MG63 (cell line): ENCODE measurements around the gene ARHGEF2. TPM values are rescaled to one million over a fixed set of nuclear protein-coding genes. Genes with fewer than 3 reads are reported as not detected.
"Not testable (repeated sequence)": the region's sequence is repeated elsewhere in the genome, so short reads cannot be mapped to it uniquely, and the experiment has no call there.

Experiments used
- DNase-seq: peaks from one replicate; pipeline ENCODE4 v3.0.0-alpha.2; 2020
- H3K27me3 ChIP-seq: fragments of 250-450 bp; sonication (Bioruptor Pico); 2 replicates; pipeline ENCODE4 v1.5.1; 2020; ENCODE audit warnings: mild to moderate bottlenecking, moderate library complexity
- H3K36me3 ChIP-seq: fragments of 250-450 bp; sonication (Bioruptor Pico); 2 replicates; pipeline ENCODE4 v1.5.1; 2020; ENCODE audit warnings: mild to moderate bottlenecking, moderate library complexity
- H3K4me3 ChIP-seq: fragments of 250-450 bp; sonication (Bioruptor Pico); 2 replicates; pipeline ENCODE4 v1.5.1; 2020; ENCODE audit warnings: mild to moderate bottlenecking, moderate library complexity
- H3K9me3 ChIP-seq: fragments of 250-450 bp; sonication (Bioruptor Pico); 2 replicates; pipeline ENCODE4 v1.5.1; 2020; ENCODE audit warnings: mild to moderate bottlenecking, moderate library complexity
- total RNA-seq: library from RNA; depleted of rRNA; stranded (reverse); fragments of >200 nt; shearing (Covaris generic); gene quantifications from 2 replicates; pipeline ENCODE4 v1.2.3, GENCODE V29; 2014; ENCODE audit warnings: low replicate concordance

ARHGEF2 gene
- total RNA-seq, 1 experiment from 2014 or later: 70.6 TPM

DNA sequence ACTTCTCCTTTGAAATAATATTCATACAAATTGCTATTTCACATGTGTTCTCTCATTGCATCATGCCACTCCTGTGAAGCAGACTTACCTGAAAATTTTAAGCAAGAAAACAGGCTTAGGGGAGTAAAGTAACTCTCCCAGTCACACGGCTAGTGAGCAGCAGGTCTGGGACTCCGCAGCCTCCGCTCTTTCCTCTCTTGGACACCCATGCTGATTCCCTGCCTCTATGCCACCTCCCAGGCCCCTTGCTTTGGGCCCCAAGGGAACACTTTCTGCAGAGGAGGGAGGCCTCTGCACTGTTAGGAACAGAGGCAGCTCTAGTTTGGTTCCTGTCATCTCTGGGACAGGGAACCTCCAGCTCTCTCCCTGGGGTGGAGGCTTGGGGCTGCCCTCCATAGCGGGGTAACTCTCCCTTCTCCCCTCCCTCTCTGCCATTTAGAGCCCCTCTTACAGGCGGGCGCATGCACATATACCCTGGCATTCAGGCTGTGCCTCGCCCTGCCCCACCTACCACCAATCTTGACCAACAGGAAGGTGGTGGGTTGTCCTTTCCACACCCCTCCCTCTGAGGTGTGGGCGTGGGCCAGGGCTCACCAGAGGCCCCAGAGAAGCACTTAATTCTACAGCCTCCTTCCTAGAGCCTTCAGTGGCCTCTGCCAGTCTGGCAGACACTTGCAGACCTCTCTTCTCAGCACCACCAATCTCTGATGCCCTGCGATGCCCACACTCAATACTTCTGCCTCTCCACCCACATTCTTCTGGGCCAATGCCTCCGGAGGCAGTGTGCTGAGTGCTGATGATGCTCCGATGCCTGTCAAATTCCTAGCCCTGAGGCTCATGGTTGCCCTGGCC is 37.1 kb downstream of the ARHGEF2 start, which contains the start of gene RXFP4:
RXFP4 (plus strand) TSS at position 646 of the 852 bp plus-strand sequence; CDS start at position 718, 72 bp downstream.
- Histone ChIP-seq H3K4me3 (no peak within 1 kb of the TSS), H3K9me3 (no peaks in the 10 kb centered on the region), H3K36me3 (peaks cover 6% of the 10 kb centered on the region), H3K27me3 (no peaks in the 10 kb centered on the region)
- DNase-seq: peak; percentile 70

DNA sequence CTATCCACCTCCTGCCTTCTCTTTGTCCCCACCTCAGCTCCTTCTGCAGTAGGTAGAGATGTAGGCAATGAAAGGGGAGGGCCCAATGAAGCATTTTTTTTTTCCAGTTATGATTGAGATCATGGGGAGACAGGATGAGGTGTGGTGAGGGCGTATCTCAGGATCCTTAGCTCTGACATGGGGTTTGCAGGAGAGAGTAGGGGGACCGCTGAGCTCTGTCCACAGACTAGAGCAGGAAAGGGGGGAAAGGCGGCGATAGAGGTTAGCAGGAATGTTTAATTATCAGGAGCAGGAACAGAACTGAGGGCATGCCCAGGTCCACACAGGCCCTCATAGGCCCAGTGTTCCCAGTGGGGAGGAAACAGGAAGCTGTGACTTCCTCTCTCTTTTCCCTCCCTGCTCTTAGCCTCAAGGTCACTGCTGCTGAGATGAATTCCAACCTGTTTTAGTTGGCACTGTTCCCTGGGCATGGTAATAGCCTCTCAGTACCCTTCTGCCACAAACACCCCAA is 37.8 kb downstream of the ARHGEF2 start:
- Histone ChIP-seq H3K27me3 (no peaks in the 10 kb centered on the region), H3K4me3 (no peak overlapping the region), H3K9me3 (no peaks in the 10 kb centered on the region), H3K36me3 (no peaks in the 10 kb centered on the region)
- peak; percentile 59 for DNase-seq

DNA sequence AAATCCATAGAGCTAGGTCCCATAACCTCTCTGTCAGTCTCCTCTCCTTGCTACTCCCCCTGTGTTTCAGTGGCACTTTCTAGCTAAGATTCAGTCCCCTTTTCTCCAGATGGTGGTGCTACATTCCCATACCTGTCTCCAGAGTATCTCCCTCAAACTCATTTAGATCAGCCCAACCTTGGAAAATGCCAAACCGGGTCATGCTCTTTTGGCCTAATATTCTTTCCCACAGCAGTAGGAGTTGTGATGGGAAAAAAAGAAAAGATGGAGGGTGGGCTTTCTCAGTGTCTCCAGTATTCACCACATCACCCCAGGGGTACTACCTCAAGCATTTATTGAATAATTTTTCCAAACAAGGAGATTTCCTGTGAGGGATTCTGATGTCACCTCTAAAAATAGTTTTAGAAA is 40.1 kb downstream of the ARHGEF2 start:
- DNase-seq: no peak
- no peaks in the 10 kb centered on the region for H3K27me3 ChIP-seq
- H3K9me3 ChIP-seq: no peaks in the 10 kb centered on the region
- H3K36me3 ChIP-seq: peaks cover 9% of the 10 kb centered on the region
- no peak overlapping the region for H3K4me3 ChIP-seq

DNA sequence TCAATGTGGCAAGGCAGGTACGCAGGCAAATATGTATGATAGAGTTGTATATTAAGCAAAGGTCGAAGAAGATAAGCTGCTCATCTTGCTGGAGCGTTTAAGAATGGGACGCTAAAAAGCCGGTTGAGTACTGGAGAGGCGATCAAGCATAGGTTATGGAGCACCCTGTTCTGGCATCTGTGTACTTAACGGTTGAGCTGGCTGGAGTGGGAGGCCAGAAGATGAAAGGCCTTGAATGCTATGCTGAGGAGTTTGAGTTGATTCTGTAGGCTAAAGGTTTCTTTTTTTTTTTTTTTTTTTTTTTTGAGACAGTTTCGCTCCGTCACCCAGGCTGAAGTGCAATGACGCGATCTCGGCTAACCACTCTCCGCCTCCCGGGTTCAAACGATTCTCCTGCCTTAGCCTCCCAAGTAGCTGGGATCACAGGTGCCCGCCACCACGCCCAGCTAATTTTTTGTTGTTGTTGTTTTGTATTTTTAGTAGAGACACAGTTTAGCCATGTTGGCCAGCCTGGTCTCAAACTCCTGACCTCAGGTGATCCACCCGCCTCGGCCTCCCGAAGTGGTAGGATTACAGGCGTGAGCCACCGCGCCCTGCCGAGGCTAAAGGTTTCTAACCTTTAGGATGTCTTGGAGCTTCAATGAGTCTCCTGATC is 43.3 kb downstream of the ARHGEF2 start:
- DNase-seq: no peak
- Histone ChIP-seq H3K36me3 (peaks cover 39% of the 10 kb centered on the region), H3K4me3 (peak overlapping the region; percentile 91), H3K27me3 (no peaks in the 10 kb centered on the region), H3K9me3 (no peaks in the 10 kb centered on the region)

DNA sequence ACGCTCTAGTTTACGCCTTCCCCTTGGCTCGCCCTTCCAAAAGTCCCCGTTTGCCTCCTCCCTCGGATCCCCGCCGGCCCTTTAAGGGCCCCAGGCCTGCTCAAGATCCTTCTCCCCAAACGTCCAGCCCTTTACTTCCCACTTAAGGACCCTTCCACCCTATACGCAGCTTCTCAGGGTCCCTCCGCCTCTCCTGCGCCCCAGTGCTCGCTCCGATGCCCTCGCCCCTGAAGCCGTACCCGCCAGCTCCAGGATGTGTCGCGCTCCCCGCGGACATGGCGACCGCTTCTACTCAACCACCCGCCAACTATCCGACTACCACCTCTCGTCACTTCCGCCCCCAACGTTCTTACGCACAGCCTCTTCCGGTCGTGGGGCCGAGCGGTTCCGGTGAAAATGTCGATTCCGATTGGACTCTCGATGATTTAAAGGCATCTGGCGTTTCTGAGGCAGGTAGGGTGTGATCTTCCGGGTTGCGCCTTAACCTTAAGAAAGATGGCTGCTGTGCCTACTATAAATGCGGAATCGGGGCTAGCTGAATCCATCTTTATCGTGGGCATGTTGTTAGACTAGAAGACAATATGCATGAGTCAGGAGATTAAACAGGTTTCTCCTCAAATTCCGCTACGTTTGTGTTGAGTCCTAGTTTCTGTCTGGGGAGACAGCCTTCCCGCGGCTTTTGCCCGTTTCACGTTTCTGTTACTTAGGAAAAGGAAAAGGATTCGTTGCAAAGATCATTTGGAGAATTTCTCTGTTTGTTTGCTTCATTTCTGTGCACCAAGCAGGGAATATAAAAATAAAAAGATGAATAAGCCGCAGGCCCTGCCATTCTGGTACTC is 44.0 kb downstream of the ARHGEF2 start, which contains the start of gene KHDC4:
KHDC4 (minus strand) TSS at position 317 of the 839 bp plus-strand sequence; CDS start at position 277, 40 bp downstream.
- peak; percentile 97 for DNase-seq
- Histone ChIP-seq H3K4me3 (peak within 1 kb of the TSS; percentile 91), H3K9me3 (no peaks in the 10 kb centered on the region), H3K27me3 (no peaks in the 10 kb centered on the region), H3K36me3 (peaks cover 47% of the 10 kb centered on the region)

DNA sequence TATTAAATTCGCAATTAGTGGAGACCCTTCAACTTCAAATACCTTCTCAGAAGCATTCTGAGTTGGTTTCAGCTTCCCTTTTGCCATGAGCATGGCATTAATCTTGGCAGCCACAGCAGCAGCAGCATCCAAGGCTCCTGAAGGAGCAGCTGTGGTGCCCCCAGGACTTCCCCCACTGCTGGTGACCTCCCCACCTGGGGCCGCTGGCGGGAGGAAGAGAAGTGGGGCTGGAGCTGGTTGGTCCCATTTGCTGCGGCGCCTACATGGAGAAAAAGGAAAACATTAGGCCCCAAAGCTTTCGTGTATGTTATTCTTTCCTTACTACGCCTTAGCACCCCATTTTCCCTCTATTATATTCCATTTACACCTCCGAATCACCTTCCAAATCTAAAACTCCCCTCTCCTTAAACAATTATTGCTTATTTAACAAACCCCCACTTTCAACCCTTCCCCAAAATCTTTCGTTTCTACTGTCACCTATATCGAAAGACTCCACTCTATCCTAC is 44.7 kb downstream of the ARHGEF2 start:
- Histone ChIP-seq H3K27me3 (no peaks in the 10 kb centered on the region), H3K36me3 (peaks cover 53% of the 10 kb centered on the region), H3K9me3 (no peaks in the 10 kb centered on the region), H3K4me3 (peak overlapping the region; percentile 91)
- no peak for DNase-seq

DNA sequence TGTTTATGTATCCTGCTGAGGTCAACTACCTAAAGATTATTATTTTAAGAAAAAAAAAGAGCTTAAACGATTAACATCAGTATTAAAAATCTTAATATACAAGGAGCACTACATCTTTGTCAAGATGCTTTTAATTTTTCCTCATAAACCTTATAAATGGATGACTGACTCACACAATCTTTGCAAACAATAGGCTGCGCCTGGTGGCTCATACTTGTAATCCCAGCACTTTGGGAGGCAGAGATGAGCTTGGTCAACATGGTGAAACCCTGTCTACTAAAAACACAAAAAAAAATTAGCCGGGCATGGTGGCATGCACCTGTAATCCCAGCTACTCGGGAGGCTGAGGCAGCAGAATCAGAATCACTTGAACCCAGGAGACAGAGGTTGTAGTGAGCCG is 45.9 kb downstream of the ARHGEF2 start:
- Histone ChIP-seq H3K36me3 (peaks cover 64% of the 10 kb centered on the region), H3K9me3 (no peaks in the 10 kb centered on the region), H3K27me3 (no peaks in the 10 kb centered on the region), H3K4me3 (peak overlapping the region; percentile 91)
- DNase-seq: no peak

DNA sequence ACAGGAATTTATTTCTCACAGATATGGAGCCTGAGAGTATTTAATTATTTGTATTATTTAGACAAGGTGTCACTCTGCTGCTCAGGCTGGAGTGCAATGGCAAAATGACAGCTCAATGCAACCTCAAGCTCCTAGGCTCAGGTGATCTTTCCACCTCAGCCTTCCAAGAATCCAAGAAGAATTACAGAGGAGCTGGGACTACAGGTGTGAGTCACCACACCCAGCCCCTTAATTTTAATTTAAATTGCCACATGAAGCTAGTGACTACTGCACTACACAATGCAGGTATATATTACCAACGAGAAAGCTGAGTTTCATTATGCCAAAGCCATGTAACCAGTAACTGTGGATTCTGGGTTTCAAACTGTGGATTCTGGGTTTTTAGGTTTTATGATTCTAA is 46.3 kb downstream of the ARHGEF2 start:
- no peaks in the 10 kb centered on the region for H3K27me3 ChIP-seq
- no peak for DNase-seq
- peaks cover 68% of the 10 kb centered on the region for H3K36me3 ChIP-seq
- peak overlapping the region; percentile 91 for H3K4me3 ChIP-seq
- H3K9me3 ChIP-seq: no peaks in the 10 kb centered on the region

DNA sequence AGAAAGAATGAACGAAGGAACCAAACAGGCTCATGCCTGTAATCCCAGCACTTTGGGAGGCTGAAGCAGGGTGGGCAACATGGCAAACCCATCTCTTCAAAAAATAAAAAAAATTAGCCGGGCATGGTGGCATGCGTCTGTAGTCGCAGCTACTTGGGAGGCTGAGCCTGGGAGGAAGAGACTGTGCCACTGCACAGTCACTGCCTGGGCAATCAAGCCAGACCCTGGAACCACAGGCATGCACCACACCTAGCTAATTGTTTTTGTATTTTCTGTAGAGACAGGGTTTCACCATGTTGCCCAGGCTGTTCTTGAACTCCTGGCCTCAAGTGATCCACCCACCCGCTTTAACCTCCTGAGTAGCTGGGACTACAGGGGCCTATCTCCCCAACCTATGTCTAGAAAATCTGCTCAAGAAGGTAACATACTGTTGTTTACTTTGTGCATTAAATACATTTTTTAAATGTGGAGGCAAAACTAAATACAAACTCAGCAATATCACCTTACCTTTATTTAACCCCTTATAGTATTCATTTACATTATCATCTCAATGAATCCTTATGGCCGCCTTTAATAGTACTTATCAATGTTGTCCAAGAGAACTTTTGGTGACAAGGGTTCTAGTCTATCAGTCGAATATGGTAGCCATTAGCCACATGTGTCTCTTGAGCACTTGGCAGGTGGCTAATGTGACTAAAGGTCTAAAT is 46.9 kb downstream of the ARHGEF2 start:
- DNase-seq: no peak
- H3K9me3 ChIP-seq: no peaks in the 10 kb centered on the region
- H3K4me3 ChIP-seq: no peak overlapping the region; the same call in 1 of the 2 replicates
- no peaks in the 10 kb centered on the region for H3K27me3 ChIP-seq
- peaks cover 74% of the 10 kb centered on the region for H3K36me3 ChIP-seq

DNA sequence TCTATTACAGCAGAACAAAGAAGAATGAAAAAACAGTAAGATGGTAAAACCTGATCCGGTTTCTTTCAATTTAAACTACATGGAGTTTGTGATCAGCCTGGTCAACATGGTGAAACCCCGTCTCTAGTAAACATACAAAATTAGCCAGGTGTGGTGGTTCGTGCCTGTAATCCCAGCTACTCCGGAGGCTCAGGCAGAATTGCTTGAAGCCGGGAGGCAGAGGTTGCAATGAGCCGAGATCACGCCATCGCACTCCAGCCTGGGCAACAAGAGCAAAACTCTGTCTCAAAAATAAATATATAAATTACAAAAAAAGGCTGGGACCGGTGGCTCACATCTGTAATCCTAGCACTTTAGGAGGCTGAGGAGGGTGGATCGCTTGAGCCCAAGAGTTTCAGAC is 47.6 kb downstream of the ARHGEF2 start:
- peaks cover 81% of the 10 kb centered on the region for H3K36me3 ChIP-seq
- H3K9me3 ChIP-seq, DNase-seq, H3K4me3 ChIP-seq, H3K27me3 ChIP-seq: not testable (repeated sequence)

DNA sequence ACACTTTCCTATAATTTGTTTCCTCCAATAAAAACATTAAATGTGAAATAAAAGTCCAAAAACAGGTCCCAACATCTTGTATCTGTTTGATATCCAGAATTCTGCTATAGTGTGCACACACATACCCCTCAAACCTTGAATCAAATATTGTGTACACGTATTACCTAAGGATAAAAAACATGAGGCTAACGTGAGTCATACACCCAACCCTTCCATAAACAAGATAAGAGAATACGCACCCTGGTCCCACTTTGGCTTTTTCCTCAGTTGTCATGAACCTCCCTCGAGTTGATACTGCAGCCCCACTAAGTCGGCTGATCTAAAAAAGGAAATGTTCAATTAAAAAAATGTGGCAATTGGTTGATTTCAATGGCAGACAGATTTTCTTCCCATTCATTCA is 49.3 kb downstream of the ARHGEF2 start:
- Histone ChIP-seq H3K36me3 (peaks cover 98% of the 10 kb centered on the region), H3K27me3 (no peaks in the 10 kb centered on the region), H3K9me3 (no peaks in the 10 kb centered on the region), H3K4me3 (no peak overlapping the region)
- DNase-seq: no peak

DNA sequence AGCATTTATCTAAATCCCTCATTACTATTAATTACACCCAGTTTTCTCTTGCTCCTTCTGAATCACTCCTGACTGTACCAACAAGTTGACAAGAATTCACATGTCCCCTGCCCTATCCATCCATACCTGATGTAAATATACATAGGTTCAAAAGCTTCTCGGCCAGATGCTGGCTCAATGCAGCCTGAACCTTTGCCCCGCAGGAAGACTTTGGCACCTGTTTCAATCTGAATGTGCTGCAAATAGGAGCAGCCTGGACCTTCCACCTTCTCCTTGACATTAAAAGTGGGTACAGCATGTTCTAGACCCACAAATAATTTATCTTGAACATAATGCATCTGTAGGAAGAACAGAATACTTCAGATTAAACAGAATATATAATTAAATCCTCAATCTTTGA is 52.8 kb downstream of the ARHGEF2 start:
- Histone ChIP-seq H3K4me3 (no peak overlapping the region), H3K9me3 (no peaks in the 10 kb centered on the region), H3K27me3 (no peaks in the 10 kb centered on the region), H3K36me3 (peaks cover 97% of the 10 kb centered on the region)
- DNase-seq: no peak

DNA sequence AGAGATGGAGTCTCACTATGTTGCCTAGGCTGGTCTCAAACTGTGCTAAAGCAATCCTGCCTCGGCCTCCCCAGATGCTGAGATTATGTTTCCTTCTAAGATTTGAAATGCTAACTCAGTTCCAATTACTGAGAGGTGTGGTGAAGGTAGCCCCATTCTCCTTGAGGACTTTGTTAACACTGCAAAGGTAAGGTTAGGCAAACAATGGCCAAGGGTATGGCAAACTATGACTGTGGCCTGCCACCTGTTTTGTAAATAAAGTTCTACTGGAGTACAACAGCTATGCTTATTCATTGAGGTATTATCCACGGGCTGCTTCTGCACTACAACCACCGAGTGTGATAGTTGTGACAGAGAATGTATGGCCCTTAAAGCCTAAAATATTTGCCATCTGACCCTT is 57.6 kb downstream of the ARHGEF2 start:
- DNase-seq: no peak
- peaks cover 96% of the 10 kb centered on the region for H3K36me3 ChIP-seq
- no peaks in the 10 kb centered on the region for H3K9me3 ChIP-seq
- no peaks in the 10 kb centered on the region for H3K27me3 ChIP-seq
- no peak overlapping the region for H3K4me3 ChIP-seq

DNA sequence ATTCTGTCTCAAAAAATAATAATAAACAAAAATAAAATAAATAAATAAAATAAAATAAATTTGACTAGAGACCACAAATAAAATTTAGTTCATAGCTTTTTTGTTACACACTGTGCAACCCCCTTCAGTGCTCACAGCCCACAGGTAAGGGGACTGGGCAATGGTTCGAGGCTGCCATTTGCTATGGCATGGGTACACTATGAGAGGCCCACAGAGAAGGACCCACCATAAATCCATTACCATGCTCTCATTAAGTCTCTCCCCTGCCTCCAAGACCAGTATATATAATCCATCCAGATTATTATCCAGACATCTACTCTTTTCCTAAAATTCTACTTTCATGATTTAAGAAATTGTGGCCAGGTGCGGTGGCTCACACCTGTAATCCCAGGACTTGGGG is 58.5 kb downstream of the ARHGEF2 start:
- H3K9me3 ChIP-seq: no peaks in the 10 kb centered on the region
- no peak overlapping the region for H3K4me3 ChIP-seq
- no peaks in the 10 kb centered on the region for H3K27me3 ChIP-seq
- peaks cover 96% of the 10 kb centered on the region for H3K36me3 ChIP-seq
- no peak for DNase-seq

DNA sequence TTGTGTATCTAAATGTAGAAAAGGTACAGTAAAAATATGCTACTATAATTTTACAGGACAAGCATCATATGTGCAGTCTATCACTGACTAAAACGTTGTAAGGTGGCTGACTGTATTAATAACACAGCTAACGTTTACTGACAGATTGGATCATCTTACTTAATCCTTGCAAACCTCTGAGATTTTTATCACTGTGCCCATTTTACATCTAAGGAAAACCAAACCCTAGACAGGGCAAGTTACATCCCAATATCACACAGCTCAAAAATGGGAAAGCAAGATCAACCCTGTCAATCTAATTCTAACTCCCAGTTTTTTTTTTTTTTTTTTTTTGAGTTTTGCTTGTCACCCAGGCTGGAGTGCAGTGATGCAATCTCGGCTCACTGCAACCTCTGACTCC is 59.7 kb downstream of the ARHGEF2 start:
- no peak for DNase-seq
- no peaks in the 10 kb centered on the region for H3K27me3 ChIP-seq
- H3K36me3 ChIP-seq: peaks cover 96% of the 10 kb centered on the region
- H3K4me3 ChIP-seq: no peak overlapping the region
- no peaks in the 10 kb centered on the region for H3K9me3 ChIP-seq
